OCI-M1 (cell line): ENCODE results near the gene DAAM1.
A peak's percentile ranks its signal among the peaks of the same experiment; 100 is the strongest.

Experiments
- DNase-seq: peaks from one replicate; lab custom pipeline; 2025; lab: John Stamatoyannopoulos, UW

The DAAM1 gene

DNA sequence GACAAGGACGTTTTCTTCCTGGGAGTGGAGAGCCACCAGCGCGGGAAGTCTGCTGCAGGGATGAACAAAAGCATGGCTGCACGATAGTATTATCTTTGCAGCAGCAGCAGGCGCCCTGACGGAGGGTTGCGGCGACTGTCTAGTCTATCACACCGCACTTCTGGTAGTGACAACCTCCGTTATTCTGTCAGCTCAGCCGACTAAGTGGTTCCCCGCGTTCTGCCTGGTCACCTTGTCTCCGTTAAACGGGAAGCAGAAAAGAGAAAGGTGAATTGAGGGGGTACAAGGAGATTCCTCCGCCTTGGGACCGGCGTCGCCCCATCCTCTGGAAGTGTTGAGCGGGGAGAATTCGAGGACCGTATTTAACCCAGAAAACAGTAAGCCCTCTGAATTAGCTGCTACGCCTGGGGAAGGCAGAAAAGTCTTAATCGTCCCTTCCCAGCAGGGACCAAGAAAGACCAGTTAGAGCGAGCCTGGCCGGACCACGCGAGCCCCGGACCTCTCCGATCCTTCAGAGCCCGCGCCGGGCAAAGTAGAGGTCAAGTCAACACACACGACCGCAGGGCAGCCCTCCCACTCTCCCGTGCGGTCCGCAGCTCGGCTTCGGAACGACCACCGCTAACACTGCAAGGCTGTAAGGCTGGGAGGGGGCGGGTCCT, 536 bp upstream of the DAAM1 start:
- DNase-seq: peak; percentile 77

DNA sequence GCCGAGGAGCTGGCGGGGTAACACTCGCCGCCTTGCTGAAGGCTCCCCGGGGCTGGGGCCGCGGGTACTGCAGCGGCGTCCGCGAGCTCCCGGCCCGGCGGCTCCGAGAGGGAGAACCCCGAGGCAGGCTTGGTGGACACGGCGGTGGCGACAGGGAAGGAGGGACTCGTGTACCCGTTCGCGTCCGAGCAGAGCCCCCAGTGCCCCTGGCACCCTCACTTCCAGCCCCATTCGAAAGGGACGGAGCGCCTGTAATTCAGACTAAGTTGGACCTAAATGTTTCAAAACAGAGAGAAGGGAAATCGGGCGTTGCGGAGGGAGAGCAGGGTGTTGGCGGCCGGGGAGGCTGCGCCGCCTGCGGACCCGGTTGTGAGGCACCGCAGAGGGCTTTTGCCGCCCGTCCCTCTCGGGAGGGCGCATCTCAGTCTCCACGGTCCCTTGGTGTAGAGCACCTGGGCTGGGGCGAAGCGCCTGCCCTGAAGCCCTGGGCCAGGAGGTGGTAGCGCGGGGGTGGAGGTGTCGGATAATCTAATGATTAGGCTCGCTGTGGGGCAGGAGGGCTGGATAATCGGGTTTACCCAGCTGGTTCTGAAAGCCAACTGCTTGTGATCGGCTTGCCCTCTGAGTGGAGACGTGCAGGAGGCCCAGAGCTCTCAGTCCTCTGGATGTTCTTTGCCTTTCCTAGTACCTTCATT, 771 bp downstream of the DAAM1 start:
- DNase-seq: no peak

DNA sequence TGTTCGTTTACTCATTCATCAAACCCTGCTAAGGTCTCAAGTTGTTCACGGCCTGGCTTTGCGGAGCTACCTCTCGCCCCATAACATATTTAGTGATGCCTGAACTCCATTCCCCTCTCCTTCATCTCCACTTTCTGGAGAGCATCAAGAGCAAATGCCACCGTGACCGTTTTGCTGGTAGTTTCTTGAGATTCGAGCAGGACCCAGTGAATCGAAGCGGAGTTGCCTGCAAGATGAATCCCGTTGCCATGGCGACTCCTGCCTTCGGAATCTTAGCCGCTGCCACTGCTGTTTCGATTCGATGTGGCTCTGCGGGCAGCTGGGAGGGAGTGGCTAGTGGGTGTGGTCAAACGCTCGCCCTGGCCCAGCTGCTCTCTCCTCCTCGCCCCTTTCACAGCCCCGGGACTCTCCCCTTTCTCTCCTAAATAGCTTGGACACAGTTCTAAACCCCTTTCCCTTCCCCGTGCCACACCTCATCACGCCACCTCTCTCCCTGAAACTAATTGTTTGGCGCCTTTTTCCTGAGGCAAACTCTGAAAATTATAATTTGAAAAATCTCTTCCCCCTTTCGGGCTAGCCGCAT, 1.4 kb downstream of the DAAM1 start:
- DNase-seq: peak; percentile 82

DNA sequence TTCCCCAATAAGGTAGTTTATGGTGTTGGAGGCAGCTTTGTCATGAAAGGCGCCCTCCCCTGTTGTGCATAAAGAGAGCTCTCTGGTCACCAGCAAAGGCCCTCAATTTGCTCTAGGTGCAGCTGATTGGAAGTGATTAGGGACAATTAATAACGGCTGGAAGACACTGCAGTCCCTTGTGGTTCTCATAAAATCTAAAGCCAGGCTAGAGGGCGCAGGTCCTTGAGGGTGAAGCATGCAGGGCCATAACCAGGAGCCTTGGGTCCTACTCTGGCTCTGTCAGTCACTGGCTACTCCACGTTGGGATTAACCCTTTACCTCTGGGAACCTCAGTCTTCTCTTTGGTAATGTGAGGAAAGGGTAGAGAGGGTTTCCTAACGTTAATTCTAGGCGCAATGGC, 1.9 kb downstream of the DAAM1 start:
- DNase-seq: peak; percentile 18

DNA sequence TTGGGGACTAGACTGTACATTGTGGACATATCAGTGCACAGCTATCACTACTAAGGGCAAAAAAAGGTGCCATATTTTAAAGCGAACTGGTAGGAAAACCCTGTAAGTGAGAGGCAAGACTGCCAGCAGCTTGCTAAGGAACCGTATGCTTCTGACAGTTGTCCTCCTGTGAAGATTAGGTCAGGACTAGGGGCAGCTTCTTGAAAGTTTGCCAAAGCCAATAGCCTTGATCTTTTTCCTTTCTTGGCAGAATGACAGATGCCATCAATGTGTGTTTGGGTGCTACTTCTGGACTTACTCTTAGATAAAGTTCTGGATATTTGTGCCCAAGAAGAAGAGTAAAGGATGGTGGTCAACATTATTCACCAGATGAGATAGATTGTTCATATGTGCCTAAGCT, 7.4 kb downstream of the DAAM1 start:
- DNase-seq: no peak

DNA sequence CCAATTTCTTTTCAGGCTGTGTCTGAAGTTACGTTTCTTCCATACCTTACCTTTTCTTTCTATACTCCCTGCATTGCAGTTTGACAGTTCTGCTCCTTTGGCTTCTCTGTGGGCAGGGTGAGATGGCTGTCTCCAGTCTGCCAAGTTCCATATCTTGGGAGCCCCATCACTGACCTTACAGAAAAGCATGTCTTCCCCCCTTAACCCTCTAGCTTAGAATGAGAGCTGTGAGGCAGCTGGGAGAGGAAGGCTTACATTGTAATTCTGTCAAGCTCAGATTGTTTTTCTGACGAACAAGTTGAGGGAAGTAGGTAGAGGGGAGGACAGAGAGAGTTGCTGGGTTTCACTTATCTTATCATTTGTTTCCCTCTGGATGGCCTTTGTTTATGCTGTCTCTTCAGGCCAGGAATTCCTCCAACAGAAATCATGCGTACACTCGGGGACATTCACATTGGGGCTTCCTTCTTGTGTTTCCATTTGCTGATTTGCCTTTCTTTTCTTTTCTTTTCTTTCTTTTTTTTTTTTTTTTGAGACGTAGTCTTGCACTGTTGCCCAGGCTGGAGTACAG, 9.3 kb downstream of the DAAM1 start:
- peak; percentile 44 for DNase-seq

DNA sequence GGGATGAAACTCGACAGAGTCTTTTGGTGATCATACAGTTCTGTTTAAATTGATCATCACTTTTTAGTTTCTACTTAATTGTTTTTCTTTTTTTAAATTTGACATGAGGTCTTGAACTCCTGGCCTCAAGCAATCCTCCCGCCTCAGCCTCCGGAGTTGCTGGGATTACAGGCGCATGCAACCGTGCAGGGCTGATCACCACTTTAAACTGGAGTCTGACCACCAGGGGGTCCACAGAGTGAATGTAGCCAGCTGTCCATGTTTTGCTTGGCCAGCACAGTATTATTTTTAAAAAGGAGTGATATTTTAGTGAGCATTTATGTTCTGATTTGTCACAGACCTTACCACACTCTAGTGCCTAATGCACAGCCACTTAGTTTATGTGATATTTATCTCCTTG, 10.7 kb downstream of the DAAM1 start:
- no peak for DNase-seq

DNA sequence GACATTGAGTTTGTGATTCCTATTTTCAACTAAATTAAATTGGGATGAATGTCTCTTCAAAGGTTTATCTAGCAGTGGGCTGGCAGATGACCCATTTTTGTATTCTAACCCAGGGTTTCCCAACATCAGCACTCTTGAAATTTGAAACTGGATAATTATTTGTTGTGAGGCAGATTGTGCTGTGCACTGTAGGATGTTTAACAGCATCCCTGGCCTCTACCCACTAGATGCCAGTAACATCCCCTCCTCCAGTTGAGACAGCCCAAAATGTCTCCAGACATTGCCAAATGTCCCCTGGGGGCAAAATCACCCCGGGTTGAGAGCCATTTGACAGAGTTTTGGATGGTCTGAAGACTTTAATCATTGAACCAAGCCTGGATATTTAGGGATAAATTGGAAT, 11.1 kb downstream of the DAAM1 start:
- no peak for DNase-seq

DNA sequence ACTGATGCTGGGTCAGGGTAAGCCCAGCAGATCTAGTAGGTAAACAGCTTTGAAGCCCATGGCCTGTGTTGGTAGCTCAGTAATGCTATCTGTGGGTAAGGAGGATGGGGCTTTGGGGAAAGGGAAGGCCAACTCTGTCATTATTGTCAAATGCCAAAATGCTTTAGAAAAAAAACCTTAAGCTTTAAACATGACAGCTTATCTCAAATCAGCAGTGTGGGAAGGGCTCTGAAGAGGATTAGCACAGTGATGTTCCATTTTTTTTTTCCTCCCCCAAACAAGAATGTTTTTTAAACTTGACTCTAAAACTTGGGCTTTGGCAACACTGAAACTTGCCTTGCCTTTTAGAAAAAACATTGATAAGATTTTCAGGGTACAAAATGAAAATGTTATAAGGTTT, 11.7 kb downstream of the DAAM1 start:
- peak; percentile 64 for DNase-seq

DNA sequence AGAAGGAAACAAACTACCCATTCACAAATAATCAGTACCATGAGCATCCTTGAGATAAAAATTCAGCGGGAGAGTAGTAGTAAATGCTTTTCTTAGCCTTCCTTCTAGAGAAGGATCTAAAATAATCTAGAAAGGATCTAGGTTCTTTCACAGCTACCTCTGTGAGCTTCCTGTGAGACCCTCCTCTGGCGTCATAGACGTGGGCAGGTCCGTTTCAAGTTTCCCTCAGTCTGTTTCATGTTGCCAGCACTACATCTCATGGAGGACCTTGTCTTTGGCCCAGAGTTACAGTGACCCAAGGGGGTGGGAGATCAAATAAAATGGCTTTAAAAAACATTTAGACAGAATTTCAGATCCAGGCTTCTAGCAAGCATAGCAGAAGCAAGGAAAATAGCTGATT, 13.6 kb downstream of the DAAM1 start:
- DNase-seq: no peak

DNA sequence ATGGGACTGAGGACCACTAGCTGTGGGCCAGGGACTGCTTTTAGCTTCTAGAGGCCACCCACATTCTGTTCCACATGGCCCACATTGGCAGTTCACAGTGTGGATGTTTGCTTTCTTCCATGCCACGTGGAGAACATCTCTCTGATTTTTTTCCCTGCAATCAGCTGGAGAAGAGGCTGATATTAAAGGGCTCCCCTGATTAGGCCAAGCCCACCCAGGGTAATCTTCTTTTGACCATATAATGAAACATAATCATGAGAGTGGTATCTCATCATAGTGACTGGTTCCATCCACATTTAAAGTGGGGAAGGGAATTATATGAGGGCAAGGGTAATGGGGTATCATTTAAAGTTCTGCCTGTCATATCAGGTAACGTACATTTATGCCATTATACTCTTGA, 15.8 kb downstream of the DAAM1 start:
- DNase-seq: no peak

DNA sequence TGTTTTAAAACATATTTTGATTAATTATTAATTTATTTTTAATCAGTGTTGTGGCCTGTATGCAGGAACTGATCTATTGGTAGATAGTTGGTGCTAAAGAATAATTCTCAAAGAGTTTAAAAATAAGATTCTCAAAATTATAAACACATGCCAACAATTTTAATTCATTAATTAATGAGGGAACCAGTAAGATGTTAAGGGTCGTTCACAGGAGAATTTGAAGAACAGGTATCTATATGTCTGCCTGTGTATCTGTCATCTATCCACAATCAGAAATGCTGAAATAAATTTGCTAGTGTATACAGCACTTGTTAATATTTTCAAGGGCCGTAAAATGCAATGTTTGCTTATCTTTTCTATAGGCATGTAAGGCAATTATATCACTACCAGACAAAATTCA, 18.4 kb downstream of the DAAM1 start:
- no peak for DNase-seq

DNA sequence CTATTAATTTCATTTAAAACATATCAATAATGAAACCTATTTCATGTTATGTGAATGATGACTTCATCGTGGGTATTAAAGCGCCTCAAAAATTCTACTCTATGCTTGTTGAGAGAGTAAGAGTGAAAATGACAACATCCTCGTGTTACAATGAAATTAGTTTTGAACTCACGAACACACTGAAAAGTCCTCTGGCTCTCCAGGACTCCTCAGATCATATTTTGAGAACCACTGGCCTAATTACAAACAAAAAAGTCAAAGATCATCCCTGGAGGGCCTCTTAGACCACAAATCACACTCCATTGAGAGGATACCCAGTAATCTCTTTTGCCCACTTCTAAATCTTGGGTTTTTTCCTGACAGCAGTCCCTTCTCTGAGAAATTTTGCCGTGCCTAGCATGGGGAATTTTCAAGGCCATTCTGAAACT, 19.1 kb downstream of the DAAM1 start:
- DNase-seq: no peak

DNA sequence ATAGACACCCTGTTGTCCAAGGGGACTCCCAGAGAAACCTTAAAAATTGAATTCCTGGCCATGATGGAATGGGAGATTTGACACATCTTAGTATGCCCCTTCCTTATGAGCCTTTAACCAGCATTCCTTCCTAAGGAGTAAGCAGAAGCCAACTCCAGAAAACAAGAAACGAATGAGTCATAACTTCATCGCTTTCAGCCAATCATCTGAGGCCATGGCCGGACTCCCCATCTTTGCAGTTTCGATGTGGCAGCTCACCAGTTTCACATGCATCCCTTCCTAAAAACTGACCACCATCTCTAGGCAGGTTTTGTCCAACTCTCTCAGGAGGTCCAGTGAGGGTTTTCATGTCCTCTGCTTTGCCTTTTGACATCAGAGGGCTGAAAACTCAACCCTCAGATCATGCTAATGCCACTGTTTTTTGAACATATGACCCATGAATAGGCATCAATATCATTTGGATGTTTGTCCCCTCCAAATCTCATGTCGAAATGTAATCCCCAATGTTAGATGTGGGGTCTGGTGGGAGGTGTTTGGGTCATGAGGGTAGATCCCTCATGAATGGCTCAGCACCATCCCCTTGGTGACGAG, 19.9 kb downstream of the DAAM1 start:
- DNase-seq: no peak

DNA sequence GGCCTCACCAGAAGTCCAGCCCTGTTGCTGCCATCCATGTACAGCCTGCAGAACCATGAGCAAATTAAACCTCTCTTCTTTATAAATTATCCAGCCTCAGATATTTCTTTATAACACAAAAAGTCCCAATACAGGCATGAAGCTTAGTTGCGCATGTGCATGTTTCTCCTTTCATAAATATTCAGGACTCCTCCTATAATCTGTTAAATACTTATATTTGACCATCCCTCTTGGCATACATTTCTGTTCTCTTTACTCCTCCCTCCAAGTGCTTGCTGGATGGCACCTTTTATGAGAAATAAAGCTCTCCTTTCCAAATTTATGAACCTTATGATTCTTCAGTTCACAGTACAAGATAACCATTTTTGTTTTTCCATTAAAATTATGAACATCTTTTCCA, 20.5 kb downstream of the DAAM1 start:
- no peak for DNase-seq

DNA sequence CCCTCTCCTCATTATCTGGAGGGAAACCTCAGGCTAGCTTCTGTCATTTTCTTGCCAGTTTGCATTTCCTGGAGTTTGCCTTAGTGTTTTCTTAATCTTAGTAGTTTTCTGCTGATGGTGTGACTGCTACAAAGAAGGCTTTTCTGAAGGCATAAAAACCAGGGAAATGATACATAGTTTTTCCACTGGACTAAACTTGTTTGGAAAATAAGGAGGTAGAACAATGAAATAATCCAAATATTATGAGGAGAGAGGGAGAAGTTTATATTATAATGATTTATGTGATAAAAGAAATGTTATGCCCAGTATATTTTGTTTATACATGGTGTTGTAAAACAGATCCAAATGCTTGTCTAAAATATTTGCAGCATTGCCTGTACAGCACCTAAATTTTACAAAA, 22.2 kb downstream of the DAAM1 start:
- DNase-seq: no peak

DNA sequence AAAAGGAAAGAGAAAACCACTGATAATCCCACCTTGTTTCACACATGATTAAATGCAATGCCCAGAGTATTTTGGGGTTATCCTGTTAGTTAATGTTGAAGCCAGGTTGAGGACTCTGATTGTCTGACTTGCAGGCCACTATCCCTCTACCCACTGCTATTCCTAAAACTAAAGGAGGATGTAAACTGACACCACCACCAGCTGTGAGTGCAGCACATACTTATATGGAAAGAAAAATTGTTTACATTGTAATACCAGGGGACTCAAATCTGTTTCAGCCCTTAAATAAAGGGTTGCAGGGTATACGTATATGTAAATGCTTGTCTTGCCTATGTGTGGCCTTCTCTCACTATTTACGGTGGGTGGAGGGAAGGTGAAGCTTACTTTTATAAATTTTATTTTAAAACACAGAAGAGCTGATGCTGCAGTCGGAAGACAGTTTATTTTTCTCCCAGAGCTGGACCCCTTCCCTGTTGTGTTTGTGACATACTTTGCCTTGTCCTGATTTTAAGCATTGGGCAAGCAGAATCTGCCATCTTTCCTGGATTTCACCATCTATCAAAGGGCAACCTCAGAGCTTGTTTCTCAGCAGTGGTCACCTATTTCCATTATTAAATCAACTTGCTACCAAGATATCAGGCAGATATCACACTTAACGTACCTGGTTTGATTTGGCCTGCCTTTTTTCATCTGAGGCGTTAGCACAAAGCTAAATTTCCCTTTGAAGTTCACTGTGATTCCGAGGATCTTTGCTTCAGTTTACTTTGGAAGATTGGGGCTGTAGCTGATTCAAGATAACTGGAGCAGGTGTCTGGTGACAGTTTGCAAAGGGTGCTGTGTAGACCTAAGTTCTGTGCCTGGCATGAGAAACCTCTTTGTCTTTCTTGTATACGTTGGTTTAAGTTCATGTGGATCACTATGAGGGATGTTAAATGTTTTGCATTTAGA, 25.2 kb downstream of the DAAM1 start:
- DNase-seq: no peak

DNA sequence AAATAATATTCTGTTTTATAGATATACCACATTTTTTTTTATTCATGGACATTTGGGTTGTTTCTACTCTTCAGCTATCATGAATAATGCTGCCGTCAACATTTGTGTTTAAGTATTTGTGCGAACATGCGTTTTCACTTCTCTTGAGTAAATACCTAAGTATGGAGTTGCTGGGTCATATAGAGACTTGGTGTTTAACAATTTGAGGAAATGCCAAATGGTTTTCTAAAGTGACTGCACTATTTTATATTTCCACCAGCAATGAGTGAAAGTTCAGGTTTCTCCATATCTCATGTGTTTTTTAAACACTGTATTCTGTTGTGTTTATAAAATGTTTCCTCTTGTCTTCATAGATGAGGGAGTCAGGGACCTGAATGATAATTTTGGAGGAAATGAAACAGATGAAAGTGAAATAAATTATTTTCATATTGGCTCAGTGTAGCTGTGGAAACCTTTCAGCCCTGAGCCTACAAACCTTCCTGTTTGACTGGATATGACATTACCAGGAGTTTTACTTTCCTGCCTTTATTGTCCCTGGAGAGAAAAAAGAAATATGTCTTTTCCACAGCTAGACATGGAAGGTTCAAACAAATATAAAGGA, 26.3 kb downstream of the DAAM1 start:
- DNase-seq: no peak

DNA sequence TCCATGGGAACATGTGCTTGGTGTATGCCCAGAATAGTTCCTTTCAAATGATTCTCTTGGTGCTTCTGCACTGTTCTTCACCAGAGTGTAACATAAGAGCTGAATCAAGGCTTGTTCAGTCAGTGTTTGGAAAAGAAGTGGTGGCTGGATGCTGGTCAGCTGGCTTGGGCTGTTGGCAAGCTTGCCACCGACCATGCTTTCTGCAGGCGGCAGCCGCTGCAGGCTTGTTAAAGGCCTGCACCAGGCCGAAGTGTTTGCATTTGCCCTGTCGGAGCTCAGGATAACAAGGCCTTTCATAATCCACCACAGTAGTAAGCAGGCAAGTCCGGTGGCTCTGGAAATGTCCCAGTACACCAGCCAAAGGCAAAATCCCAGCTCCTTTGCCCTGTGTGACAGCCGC, 26.9 kb downstream of the DAAM1 start:
- DNase-seq: no peak

DNA sequence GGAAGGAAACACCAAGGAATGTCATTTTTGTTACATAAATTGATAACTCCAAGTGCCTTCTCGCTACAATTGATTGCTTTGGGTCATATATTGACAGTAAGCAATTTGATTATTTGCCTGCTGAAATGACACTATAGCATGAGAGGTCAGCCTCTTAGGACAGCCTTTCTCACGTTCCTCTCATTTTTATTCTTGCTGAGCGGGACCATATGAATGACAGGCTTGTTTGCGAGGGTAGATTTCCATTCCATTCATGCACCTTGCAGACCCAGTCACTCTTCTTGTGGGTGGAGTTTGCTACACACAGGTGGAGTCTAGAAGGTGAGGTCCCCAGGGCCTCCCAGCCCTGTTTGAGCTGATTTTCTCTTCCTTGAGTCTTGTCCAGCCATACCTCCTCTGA, 27.3 kb downstream of the DAAM1 start:
- no peak for DNase-seq

DNA sequence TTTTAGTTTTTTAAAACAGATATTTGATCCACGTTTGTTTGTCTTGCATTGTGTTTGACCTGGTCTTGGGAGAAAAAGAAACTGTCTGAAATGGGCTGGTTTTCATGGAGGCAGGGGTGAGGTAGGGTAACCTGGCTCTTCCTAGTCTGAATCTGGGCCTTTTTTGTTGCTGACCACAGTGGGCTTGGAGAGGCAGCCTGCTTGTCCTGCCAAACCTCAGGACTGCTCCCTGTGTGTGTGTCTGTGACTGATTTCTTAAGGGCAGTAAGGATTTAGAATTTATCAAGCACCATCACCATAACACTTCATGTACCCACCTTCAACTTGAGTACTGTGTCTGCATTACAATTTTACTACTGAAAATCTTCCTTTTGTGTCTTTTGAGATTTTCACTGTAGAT, 28.5 kb downstream of the DAAM1 start:
- no peak for DNase-seq
